Chondrocyte (in vitro differentiated cells): ENCODE measurements around the gene CZIB. TPM values are rescaled to one million over a fixed set of nuclear protein-coding genes. Genes with fewer than 3 reads are reported as not detected.

Source experiments
- DNase-seq: peaks from one replicate; pipeline ENCODE4 v3.0.0; 2021; ENCODE audit warnings: mixed read lengths, low spot score
- H3K27ac Mint-ChIP-seq: one replicate; pipeline ENCODE4 v1.8.0; 2021; ENCODE audit warnings: mild to moderate bottlenecking, moderate library complexity, mixed read lengths; ENCODE audit not compliant: unreplicated experiment
- H3K27me3 Mint-ChIP-seq: 2 replicates; pipeline ENCODE4 v1.8.0; 2021; ENCODE audit warnings: low read depth, mixed read lengths
- H3K36me3 Mint-ChIP-seq: 2 replicates; pipeline ENCODE4 v1.8.0; 2021; ENCODE audit warnings: low read depth, mixed read lengths
- H3K4me1 Mint-ChIP-seq: 2 replicates; pipeline ENCODE4 v1.8.0; 2021; ENCODE audit warnings: low read depth, mild to moderate bottlenecking, mixed read lengths
- H3K4me3 Mint-ChIP-seq: one replicate; pipeline ENCODE4 v1.8.0; 2021; ENCODE audit warnings: mild to moderate bottlenecking, moderate library complexity, mixed read lengths; ENCODE audit not compliant: unreplicated experiment
- H3K9me3 Mint-ChIP-seq: 2 replicates; pipeline ENCODE4 v1.8.0; 2021; ENCODE audit warnings: low read depth, mixed read lengths
- total RNA-seq: library from RNA; stranded (reverse); gene quantifications from 3 replicates; pipeline ENCODE4 v1.2.1, GENCODE V29; 2021
- TF ChIP-seq, protein P1 (sequence below): fragments of 200-600 bp; sonication (generic); IDR thresholded peaks from 2 replicates; pipeline ENCODE4 v1.5.0; 2021; ENCODE audit warnings: antibody characterized with exemption, mild to moderate bottlenecking, moderate library complexity

Gene CZIB
- total RNA-seq, 1 donor from 2014 or later, result 41.6 TPM

DNA sequence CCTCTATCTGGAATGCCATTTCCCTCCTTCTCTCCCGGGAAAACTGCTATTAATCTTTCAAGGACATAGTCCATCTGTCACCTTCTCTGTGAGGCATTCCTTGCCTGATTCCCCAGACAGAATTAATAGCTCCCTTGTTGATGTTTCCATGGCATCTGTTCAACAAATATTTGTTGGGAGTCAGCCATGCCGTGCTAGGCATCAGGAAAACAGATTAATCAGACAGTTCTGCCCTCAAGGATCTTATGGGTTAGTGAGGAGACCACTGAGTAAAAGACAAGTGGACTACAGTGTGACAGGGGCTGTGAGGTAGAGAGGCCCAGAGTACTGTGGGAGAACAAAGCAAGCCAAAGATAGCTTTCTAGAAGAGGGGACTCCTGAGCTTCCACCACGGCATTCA is 29.3 kb upstream of the CZIB start:
- Mint-ChIP-seq H3K4me1 (peaks cover 3% of the 10 kb centered on the region), H3K27me3 (no peaks in the 10 kb centered on the region), H3K9me3 (no peaks in the 10 kb centered on the region), H3K4me3 (no peak overlapping the region), H3K27ac (no peak overlapping the region), H3K36me3 (no peaks in the 10 kb centered on the region)
- TF ChIP-seq, protein P1, sequence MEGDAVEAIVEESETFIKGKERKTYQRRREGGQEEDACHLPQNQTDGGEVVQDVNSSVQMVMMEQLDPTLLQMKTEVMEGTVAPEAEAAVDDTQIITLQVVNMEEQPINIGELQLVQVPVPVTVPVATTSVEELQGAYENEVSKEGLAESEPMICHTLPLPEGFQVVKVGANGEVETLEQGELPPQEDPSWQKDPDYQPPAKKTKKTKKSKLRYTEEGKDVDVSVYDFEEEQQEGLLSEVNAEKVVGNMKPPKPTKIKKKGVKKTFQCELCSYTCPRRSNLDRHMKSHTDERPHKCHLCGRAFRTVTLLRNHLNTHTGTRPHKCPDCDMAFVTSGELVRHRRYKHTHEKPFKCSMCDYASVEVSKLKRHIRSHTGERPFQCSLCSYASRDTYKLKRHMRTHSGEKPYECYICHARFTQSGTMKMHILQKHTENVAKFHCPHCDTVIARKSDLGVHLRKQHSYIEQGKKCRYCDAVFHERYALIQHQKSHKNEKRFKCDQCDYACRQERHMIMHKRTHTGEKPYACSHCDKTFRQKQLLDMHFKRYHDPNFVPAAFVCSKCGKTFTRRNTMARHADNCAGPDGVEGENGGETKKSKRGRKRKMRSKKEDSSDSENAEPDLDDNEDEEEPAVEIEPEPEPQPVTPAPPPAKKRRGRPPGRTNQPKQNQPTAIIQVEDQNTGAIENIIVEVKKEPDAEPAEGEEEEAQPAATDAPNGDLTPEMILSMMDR, result no peak
- no peak for DNase-seq

DNA sequence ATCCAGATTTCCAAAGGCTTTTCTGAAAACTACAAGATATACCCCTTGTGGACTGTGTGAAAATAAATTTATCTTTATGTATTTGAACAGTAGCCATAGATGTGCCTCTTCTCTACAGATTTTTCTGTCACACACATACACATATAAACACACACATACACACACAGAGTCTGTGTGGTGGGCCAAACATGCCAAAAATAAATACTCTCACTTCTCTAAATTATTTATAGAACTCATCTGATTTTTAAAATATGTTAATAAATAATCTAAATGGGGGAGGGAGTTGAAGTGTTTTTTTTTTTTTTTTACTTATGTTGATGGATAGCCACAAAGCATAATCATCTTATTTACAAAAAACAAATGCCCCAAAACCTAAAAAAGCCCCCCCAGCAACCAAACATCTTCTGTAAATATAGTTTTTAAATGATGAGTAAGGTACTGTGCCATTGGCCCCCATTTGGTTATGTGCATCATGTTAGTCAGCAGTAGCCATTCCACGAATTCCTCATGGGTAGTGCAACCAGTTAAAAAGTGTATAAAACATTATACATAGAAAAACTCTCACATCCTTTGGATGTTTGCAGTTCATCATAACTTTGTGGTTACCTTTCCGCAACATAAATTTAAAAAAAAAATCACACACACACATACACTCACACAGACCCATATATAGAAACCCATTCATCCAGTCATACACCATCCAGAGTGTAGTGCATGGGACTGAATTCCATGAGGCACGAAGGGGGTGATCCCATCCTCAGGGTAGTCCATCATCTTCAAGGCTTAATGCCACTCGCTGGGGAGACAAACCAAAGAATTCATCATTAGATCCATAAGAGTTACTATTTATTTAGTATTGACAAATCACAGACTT is 26.1 kb upstream of the CZIB start:
- Mint-ChIP-seq H3K4me1 (peaks cover 3% of the 10 kb centered on the region), H3K36me3 (no peaks in the 10 kb centered on the region), H3K27me3 (no peaks in the 10 kb centered on the region), H3K27ac (no peak overlapping the region), H3K9me3 (no peaks in the 10 kb centered on the region), H3K4me3 (no peak overlapping the region)
- no peak for DNase-seq
- TF ChIP-seq, protein P1, result no peak

DNA sequence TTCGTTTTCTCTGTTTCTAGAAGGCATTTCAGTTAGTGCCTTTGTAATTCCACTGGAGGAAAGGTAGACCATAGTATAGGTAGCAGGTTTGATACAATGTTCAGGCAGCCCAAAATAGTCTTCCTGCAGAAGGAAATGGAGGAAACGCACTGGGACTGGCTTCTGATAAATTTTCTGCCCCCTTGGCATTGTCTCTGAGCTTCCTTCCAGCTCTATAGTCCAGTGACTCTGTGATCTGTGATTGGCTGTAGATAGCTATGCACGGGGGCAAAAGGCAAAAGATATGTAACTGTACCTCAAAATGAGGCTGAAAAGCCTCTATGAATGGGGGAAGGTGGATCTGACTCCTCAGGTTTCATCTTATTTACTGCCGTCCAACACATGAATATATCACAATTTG is 23.7 kb upstream of the CZIB start:
- Mint-ChIP-seq H3K27me3 (no peaks in the 10 kb centered on the region), H3K36me3 (no peaks in the 10 kb centered on the region), H3K27ac (no peak overlapping the region), H3K4me1 (peaks cover 4% of the 10 kb centered on the region), H3K9me3 (no peaks in the 10 kb centered on the region), H3K4me3 (no peak overlapping the region)
- no peak for DNase-seq
- TF ChIP-seq, protein P1, result no peak

DNA sequence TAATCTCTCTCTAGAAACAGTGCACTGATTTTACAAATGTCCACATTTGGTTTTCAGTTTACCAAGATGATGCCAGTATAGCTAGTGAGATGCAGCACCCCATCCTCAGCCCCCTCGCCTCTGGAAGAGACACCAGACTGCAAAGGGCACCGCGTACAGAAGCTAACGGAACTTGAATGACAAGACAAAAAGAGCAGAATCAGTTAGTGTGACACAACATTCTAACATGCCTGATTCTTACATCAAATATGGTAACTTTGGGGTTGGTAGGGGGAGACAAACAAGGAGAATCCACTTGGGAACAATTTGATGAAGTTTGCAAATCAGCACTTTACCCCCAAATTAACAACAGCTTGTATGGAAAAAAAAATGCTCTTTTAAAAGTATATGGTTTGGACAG is 21.9 kb upstream of the CZIB start:
- H3K4me3 Mint-ChIP-seq, result no peak overlapping the region
- no peaks in the 10 kb centered on the region for H3K27me3 Mint-ChIP-seq
- peaks cover 19% of the 10 kb centered on the region for H3K4me1 Mint-ChIP-seq
- no peak overlapping the region for H3K27ac Mint-ChIP-seq
- TF ChIP-seq, protein P1, result no peak
- H3K9me3 Mint-ChIP-seq, result no peaks in the 10 kb centered on the region
- DNase-seq, result no peak
- no peaks in the 10 kb centered on the region for H3K36me3 Mint-ChIP-seq

DNA sequence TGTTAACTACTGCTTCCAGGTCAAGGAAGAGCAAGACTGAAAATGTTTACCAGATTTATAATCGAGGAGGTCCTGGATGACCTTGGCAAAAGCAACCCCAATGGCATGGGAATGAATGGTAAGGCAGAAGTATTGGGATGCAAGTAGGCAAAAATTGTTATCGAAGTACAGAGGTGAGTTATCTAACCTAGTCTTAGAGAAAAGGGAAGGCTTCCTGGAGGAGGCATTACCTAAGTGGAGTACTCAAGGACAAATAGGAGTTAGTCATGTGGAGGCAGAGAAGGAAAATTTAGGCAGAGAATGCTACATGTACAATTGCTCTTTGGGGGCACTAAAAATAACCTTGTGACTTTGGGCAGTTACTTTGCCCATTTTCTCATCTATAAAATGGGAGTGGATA is 21.4 kb upstream of the CZIB start:
- TF ChIP-seq, protein P1, result no peak
- Mint-ChIP-seq H3K4me3 (no peak overlapping the region), H3K36me3 (no peaks in the 10 kb centered on the region), H3K27me3 (no peaks in the 10 kb centered on the region), H3K4me1 (peaks cover 22% of the 10 kb centered on the region), H3K27ac (no peak overlapping the region), H3K9me3 (no peaks in the 10 kb centered on the region)
- no peak for DNase-seq
